ENCODE data around the gene MTOR.
"Not testable (repeated sequence)": the region's sequence is repeated elsewhere in the genome, so short reads cannot be mapped to it uniquely, and the experiment has no call there.

Gene MTOR

DNA sequence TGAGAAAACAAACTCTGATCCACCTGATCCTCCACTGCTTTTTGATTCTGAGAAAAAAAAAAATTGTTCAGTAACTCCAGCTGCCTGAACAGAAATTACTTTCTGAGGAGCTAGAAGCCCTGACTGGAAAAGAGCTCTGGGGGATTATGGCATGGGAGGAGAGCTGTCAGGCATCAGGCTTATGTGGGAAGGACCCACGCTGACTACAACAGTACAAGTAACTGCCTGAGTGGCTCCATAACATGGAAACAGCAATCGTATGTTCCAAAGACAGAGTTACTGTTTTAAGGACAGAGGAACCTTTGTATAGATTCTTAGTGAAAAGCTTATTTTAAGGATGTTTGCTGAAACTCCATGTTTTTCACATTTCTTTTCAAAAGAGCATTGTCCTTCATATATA is 74.4 kb downstream of the MTOR start:
- H3K9ac ChIP-seq: no peak overlapping the region
- H3K36me3 ChIP-seq: peaks cover 88% of the 10 kb centered on the region
- peaks cover 34% of the 10 kb centered on the region for H4K20me1 ChIP-seq
- no peak overlapping the region for H3K27ac ChIP-seq
- no peak for TF ChIP-seq Cebpa-rat (IDR thresholded peaks at IDR 0.05)
- no peaks in the 10 kb centered on the region for H3K27me3 ChIP-seq
- no peak overlapping the region for H3K4me3 ChIP-seq
- H3K4me2 ChIP-seq: no peak overlapping the region
- H3K4me1 ChIP-seq: no peaks in the 10 kb centered on the region
- no peaks in the 10 kb centered on the region for H3K9me3 ChIP-seq

- Histone ChIP-seq H3K4me2 (no peak overlapping the region), H3K36me3 (peaks cover 88% of the 10 kb centered on the region), H3K9ac (no peak overlapping the region), H4K20me1 (peaks cover 33% of the 10 kb centered on the region), H3K4me1 (no peaks in the 10 kb centered on the region), H3K4me3 (no peak overlapping the region), H3K27ac (no peak overlapping the region), H3K9me3 (no peaks in the 10 kb centered on the region), H3K27me3 (no peaks in the 10 kb centered on the region)
- no peak for TF ChIP-seq Cebpa-rat (IDR thresholded peaks at IDR 0.05)
Measured at GRCh38 chr1:11187494-11187893, 74.9 kb downstream of the MTOR start.

DNA sequence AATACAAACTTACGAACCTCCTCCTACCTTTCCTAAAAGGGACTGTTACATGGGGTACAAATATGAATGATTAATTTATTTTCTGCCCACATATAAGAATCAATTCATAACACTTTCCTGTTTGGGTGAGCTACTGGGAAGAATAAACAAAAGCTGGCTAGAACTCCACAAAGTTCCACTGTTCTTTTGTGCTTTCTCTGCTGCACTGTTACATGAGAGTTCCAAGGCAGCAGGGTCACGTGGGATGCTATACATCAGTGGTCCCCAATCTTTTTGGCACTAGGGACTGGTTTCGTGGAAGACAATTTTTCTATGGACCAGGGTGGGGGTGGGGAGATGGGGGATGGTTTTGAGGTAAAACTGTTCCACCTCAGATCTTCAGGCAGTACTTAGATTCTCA is 75.4 kb downstream of the MTOR start:
- no peak overlapping the region for H3K4me3 ChIP-seq
- H3K27me3 ChIP-seq: no peaks in the 10 kb centered on the region
- H4K20me1 ChIP-seq: peaks cover 31% of the 10 kb centered on the region
- H3K36me3 ChIP-seq: peaks cover 87% of the 10 kb centered on the region
- no peak overlapping the region for H3K4me2 ChIP-seq
- H3K9ac ChIP-seq: no peak overlapping the region
- H3K9me3 ChIP-seq: no peaks in the 10 kb centered on the region
- H3K27ac ChIP-seq: no peak overlapping the region
- no peaks in the 10 kb centered on the region for H3K4me1 ChIP-seq
- TF ChIP-seq Cebpa-rat (IDR thresholded peaks at IDR 0.05): no peak

- TF ChIP-seq Cebpa-rat (IDR thresholded peaks at IDR 0.05): no peak
- no peak overlapping the region for H3K27ac ChIP-seq
- no peak overlapping the region for H3K4me2 ChIP-seq
- H4K20me1 ChIP-seq: peaks cover 25% of the 10 kb centered on the region
- no peak overlapping the region for H3K4me3 ChIP-seq
- H3K36me3 ChIP-seq: peaks cover 87% of the 10 kb centered on the region
- H3K27me3 ChIP-seq: no peaks in the 10 kb centered on the region
- no peaks in the 10 kb centered on the region for H3K4me1 ChIP-seq
- no peaks in the 10 kb centered on the region for H3K9me3 ChIP-seq
- H3K9ac ChIP-seq: no peak overlapping the region
Measured at GRCh38 chr1:11184973-11185372, 77.4 kb downstream of the MTOR start.

DNA sequence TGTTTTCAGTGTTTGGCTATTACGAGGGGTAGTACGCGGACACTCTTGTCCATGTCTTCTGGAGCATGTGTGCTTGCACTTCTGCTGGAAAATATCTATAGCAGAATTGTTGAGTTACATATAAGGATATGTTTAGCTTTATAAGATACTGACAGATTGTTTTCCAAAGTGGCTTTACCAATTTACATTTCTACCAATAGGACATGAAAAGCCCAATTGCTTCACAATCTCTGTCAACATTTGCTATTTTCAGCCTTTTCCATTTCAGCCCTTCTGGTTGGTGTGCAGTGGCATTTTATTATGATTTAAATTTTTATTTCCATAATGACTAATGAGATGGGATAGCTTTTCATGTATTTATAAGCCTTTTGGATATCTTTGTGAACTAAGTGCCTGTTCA is 79.5 kb downstream of the MTOR start:
- Histone ChIP-seq H3K27ac (no peak overlapping the region), H3K9ac (no peak overlapping the region), H3K4me2 (no peak overlapping the region), H3K27me3 (no peaks in the 10 kb centered on the region), H3K36me3 (peaks cover 87% of the 10 kb centered on the region), H3K4me3 (no peak overlapping the region), H4K20me1 (peaks cover 28% of the 10 kb centered on the region; the same call in 1 of the 2 replicates), H3K4me1 (no peaks in the 10 kb centered on the region), H3K9me3 (no peaks in the 10 kb centered on the region)
- no peak for TF ChIP-seq Cebpa-rat (IDR thresholded peaks at IDR 0.05)

DNA sequence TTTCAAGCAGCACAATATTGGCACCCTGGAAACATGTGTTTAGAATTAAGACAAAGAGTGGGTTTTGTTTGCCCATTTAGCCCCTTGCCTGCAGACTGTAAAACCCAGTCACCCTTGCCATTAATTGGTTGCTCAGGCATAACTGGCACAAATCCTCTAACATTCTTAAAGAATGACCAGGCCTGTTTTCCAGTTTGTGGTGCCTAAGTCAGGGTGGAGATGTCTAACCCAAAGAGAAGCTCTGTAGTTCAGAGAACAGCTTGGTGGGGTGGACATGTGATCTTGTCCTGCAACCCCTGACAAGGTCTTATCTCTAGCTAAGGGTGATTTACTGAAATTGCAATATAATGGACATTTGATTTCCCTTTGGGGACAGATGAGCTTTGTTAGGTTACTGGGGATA is 82.0 kb downstream of the MTOR start:
- no peaks in the 10 kb centered on the region for H3K27me3 ChIP-seq
- no peak overlapping the region for H3K9ac ChIP-seq
- H3K4me1 ChIP-seq: no peaks in the 10 kb centered on the region
- no peak for TF ChIP-seq Cebpa-rat (IDR thresholded peaks at IDR 0.05)
- no peak overlapping the region for H3K4me3 ChIP-seq
- no peak overlapping the region for H3K27ac ChIP-seq
- H4K20me1 ChIP-seq: peaks cover 34% of the 10 kb centered on the region; the same call in 1 of the 2 replicates
- peaks cover 94% of the 10 kb centered on the region for H3K36me3 ChIP-seq
- H3K4me2 ChIP-seq: no peak overlapping the region
- H3K9me3 ChIP-seq: no peaks in the 10 kb centered on the region

- not testable (repeated sequence) for H3K27ac ChIP-seq, H3K9ac ChIP-seq, H3K27me3 ChIP-seq, H3K4me2 ChIP-seq, H3K4me1 ChIP-seq, H3K9me3 ChIP-seq, H3K4me3 ChIP-seq
- peaks cover 40% of the 10 kb centered on the region; the same call in 1 of the 2 replicates for H4K20me1 ChIP-seq
- peaks cover 93% of the 10 kb centered on the region for H3K36me3 ChIP-seq
Measured at GRCh38 chr1:11179749-11180148, 82.6 kb downstream of the MTOR start.

DNA sequence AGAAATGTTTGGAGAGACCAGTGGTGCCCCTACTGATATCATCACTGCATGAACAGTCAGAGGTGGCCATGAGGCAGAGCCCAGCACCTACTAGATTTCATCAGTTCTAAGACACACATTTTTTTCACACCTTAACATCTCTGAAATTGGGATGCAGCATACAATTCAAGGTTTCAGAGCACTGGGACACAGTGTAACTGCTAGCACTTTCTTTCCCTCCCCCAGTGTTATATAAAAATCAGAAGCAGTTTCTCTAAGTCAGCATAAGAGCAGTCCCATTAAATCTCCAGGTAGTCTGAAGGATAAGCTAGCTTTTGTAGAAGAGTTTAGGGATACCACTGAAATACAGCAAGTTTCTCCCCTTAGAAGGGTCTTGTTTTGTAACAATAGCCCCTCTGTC is 83.2 kb downstream of the MTOR start:
- H3K27me3 ChIP-seq: no peaks in the 10 kb centered on the region
- no peak overlapping the region for H3K4me3 ChIP-seq
- H3K4me1 ChIP-seq: no peaks in the 10 kb centered on the region
- peaks cover 43% of the 10 kb centered on the region; the same call in 1 of the 2 replicates for H4K20me1 ChIP-seq
- no peak overlapping the region for H3K4me2 ChIP-seq
- TF ChIP-seq Cebpa-rat (IDR thresholded peaks at IDR 0.05): no peak
- H3K36me3 ChIP-seq: peaks cover 92% of the 10 kb centered on the region
- H3K9ac ChIP-seq: no peak overlapping the region
- H3K27ac ChIP-seq: no peak overlapping the region
- H3K9me3 ChIP-seq: no peaks in the 10 kb centered on the region

GRCh38 chr1:11178021-11179015 is 84.0 kb downstream of the MTOR start:
- no peak overlapping the region for H3K4me2 ChIP-seq
- H3K9me3 ChIP-seq: no peaks in the 10 kb centered on the region
- no peaks in the 10 kb centered on the region for H3K4me1 ChIP-seq
- peaks cover 43% of the 10 kb centered on the region; the same call in 1 of the 2 replicates for H4K20me1 ChIP-seq
- no peaks in the 10 kb centered on the region for H3K27me3 ChIP-seq
- no peak overlapping the region for H3K4me3 ChIP-seq
- peaks cover 97% of the 10 kb centered on the region for H3K36me3 ChIP-seq
- no peak overlapping the region for H3K27ac ChIP-seq
- TF ChIP-seq Cebpa-rat (IDR thresholded peaks at IDR 0.05): no peak
- H3K9ac ChIP-seq: no peak overlapping the region

DNA sequence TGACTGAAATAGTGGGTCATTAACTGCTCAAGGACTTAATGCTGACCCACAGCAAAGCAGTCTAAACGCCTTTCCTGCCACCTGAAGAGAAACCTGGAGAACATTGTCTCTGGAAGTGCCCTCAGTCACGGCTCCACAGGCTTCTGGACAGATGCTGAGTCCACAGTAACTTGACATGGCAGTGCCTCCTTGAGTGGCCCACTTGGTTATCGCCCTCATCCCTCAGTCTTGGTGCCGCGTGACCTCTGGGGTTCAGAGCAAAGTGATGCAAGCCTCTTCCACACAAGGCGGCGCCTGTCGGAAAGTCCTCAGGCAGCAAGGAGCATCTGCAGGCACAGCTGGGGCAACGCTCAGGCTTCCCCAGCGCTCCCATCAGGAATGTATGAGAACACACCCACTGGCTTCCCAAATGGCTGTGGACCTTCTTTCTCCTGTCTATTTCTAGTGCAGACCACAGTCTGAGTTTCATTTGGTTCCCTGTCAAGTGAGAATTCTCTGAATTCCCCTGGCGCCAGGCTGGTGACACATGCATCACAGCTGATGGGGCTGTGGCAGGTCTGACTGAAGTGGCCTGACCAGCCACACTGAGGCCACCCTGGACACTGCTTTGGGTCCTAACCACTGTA is 86.2 kb downstream of the MTOR start:
- no peak overlapping the region for H3K4me2 ChIP-seq
- H3K4me1 ChIP-seq: no peaks in the 10 kb centered on the region
- no peaks in the 10 kb centered on the region for H3K27me3 ChIP-seq
- TF ChIP-seq Cebpa-rat (IDR thresholded peaks at IDR 0.05): no peak
- H3K9me3 ChIP-seq: no peaks in the 10 kb centered on the region
- peaks cover 43% of the 10 kb centered on the region; the same call in 1 of the 2 replicates for H4K20me1 ChIP-seq
- H3K36me3 ChIP-seq: peaks cover 83% of the 10 kb centered on the region
- no peak overlapping the region for H3K4me3 ChIP-seq
- no peak overlapping the region for H3K27ac ChIP-seq
- 0 out of 2 replicates have a peak overlapping the region, but pooled peaks have one; percentile 24 for H3K9ac ChIP-seq

Data from BLaER1 (cell line).